HepG2 (cell line): ENCODE results near the gene TMEM129. TPM values are rescaled to one million over a fixed set of nuclear protein-coding genes. Genes with fewer than 3 reads are reported as not detected.
A peak's percentile ranks its signal among the peaks of the same experiment; 100 is the strongest.

Experiments used
- AGO2 ChIP-seq: fragments of 200-400 bp; formaldehyde crosslinking; optimal IDR thresholded peaks from 2 replicates; pipeline ENCODE3; 2017; ENCODE audit warnings: mild to moderate bottlenecking, low read depth, low read length, moderate library complexity
- ARNTL ChIP-seq: sonication (generic); formaldehyde crosslinking; IDR thresholded peaks from 2 replicates; pipeline ENCODE4 v1.4.0; 2020; ENCODE audit warnings: mild to moderate bottlenecking, missing genetic modification reagents
- CAMTA2 ChIP-seq: sonication (generic); formaldehyde crosslinking; IDR thresholded peaks from 2 replicates; pipeline ENCODE4 v1.4.0; 2020; ENCODE audit warnings: mild to moderate bottlenecking, missing genetic modification reagents, borderline replicate concordance
- ELF1 ChIP-seq: sonication (generic); formaldehyde crosslinking; IDR thresholded peaks from 2 replicates; pipeline ENCODE4 v1.4.0; 2020; ENCODE audit warnings: missing genetic modification reagents
- HOXA7 ChIP-seq: sonication (generic); formaldehyde crosslinking; IDR thresholded peaks from 2 replicates; pipeline ENCODE4 v1.8.1; 2022; ENCODE audit warnings: mild to moderate bottlenecking, missing genetic modification reagents, moderate library complexity
- MXD1 ChIP-seq: sonication (generic); formaldehyde crosslinking; IDR thresholded peaks from 2 replicates; pipeline ENCODE4 v1.4.0; 2020; ENCODE audit warnings: mild to moderate bottlenecking, missing genetic modification reagents
- SAP130 ChIP-seq: IDR thresholded peaks from 2 replicates; pipeline ENCODE4 v1.6.1; 2016; ENCODE audit warnings: low read depth
- SNAPC4 ChIP-seq: sonication (generic); formaldehyde crosslinking; IDR thresholded peaks from 2 replicates; pipeline ENCODE4 v1.4.0; 2020; ENCODE audit warnings: mild to moderate bottlenecking, missing genetic modification reagents
- TBX2 ChIP-seq: sonication (generic); formaldehyde crosslinking; IDR thresholded peaks from 2 replicates; pipeline ENCODE4 v1.5.0; 2020; ENCODE audit warnings: missing genetic modification reagents, mild to moderate bottlenecking, borderline replicate concordance
- TIGD3 ChIP-seq: sonication (generic); formaldehyde crosslinking; IDR thresholded peaks from 2 replicates; pipeline ENCODE4 v1.5.1; 2020; ENCODE audit warnings: mild to moderate bottlenecking, missing genetic modification reagents, borderline replicate concordance
- ZBTB7B ChIP-seq: sonication (generic); formaldehyde crosslinking; IDR thresholded peaks from 2 replicates; pipeline ENCODE4 v1.4.0; 2020; ENCODE audit warnings: missing genetic modification reagents
- ZNF275 ChIP-seq: sonication (generic); formaldehyde crosslinking; IDR thresholded peaks from 2 replicates; pipeline ENCODE4 v1.8.0; 2022; ENCODE audit warnings: missing genetic modification reagents, mild to moderate bottlenecking, inconsistent platforms, borderline replicate concordance
- ZNF317 ChIP-seq: sonication (generic); formaldehyde crosslinking; IDR thresholded peaks from 2 replicates; pipeline ENCODE4 v1.5.0; 2020; ENCODE audit warnings: mild to moderate bottlenecking, missing genetic modification reagents
- ZNF691 ChIP-seq: sonication (generic); formaldehyde crosslinking; IDR thresholded peaks from 2 replicates; pipeline ENCODE4 v1.4.0; 2020; ENCODE audit warnings: missing genetic modification reagents, low read depth, mild to moderate bottlenecking, borderline replicate concordance
- polyA plus RNA-seq, 8 experiments: library from polyadenylated mRNA; depleted of rRNA in 3 of 8; stranded (reverse) in 7 of 8; unstranded in 1 of 8; fragments of >200 nt; fragmentation: Illumina TruSeq in 4 of 8; extraction: Trizol in 4 of 8; gene quantifications; 2 replicates each; pipeline versions ENCODE4 v1.2.1 to v1.2.3, GENCODE V29; 2011 to 2016; ENCODE audit warnings: low read depth in 4 of 8, missing spikeins in 1 of 8, mixed read lengths in 1 of 8; ENCODE audit not compliant: insufficient read depth in 1 of 8
- total RNA-seq, 5 experiments: library from RNA; depleted of rRNA; stranded (reverse); fragments of >200 nt; fragmentation: Illumina TruSeq; extraction: Trizol; gene quantifications; 2 replicates each; pipeline ENCODE4 v1.2.3, GENCODE V29; 2016; ENCODE audit warnings: low read depth in 1 of 5

TMEM129 gene
- total and polyA plus RNA-seq, 2 of the 13 experiments (the other 11 are each of a cell fraction or from before 2014, with no cell fraction given) = 19.0 to 25.8 TPM

- TF ChIP-seq SNAPC4 (CRISPR knock-in tag) (0 out of 2 replicates have a peak, but pooled peaks have one; percentile 43), ELF1 (CRISPR knock-in tag) (peak; percentile 20; the same call in 1 of the 2 replicates), ARNTL (0 out of 2 replicates have a peak, but pooled peaks have one; percentile 5), ZBTB7B (0 out of 2 replicates have a peak, but pooled peaks have one; percentile 25), TIGD3 (no peak), AGO2 (peak; percentile 69), MXD1 (CRISPR knock-in tag) (peak; percentile 34; the same call in 1 of the 2 replicates), CAMTA2 (CRISPR knock-in tag) (0 out of 2 replicates have a peak, but pooled peaks have one; percentile 56), ZNF317 (CRISPR knock-in tag) (0 out of 2 replicates have a peak, but pooled peaks have one; percentile 53), HOXA7 (CRISPR knock-in tag) (no peak), SAP130 (CRISPR knock-in tag) (peak; percentile 57; the same call in 1 of the 2 replicates), TBX2 (no peak), ZNF691 (peak; percentile 38; the same call in 1 of the 2 replicates), ZNF275 (peak; percentile 21; the same call in 1 of the 2 replicates)
Measured at GRCh38 chr4:1751155-1751918, 30.2 kb upstream of the TMEM129 start (continued).
